ENCODE measurements around the gene PAOX.

PAOX gene

GRCh38 chr10:133440633-133441285 is 61.7 kb downstream of the PAOX start:
- DNase-seq: no peak
